Astrocyte of the spinal cord (primary cell): ENCODE results near the gene FSCN2.

Experiments used
- DNase-seq: peaks from one replicate; pipeline ENCODE4 v3.0.0; 2011; ENCODE audit warnings: low read depth, low spot score
- H3K4me3 ChIP-seq: 2 replicates; pipeline ENCODE4 v1.5.1; 2011; ENCODE audit warnings: low read depth, mild to moderate bottlenecking, low read length, moderate library complexity
- in situ Hi-C: cut with HindIII; loops from 2 replicates; pipeline ENCODE4 v1.10.0; 2017; ENCODE audit warnings: low sequenced_read_pairs
- TF ChIP-seq, protein P1 (sequence below): IDR thresholded peaks from 2 replicates; pipeline ENCODE4 v1.5.1; 2012; ENCODE audit warnings: low read depth, mild to moderate bottlenecking, low read length, inconsistent platforms

The FSCN2 gene

DNA sequence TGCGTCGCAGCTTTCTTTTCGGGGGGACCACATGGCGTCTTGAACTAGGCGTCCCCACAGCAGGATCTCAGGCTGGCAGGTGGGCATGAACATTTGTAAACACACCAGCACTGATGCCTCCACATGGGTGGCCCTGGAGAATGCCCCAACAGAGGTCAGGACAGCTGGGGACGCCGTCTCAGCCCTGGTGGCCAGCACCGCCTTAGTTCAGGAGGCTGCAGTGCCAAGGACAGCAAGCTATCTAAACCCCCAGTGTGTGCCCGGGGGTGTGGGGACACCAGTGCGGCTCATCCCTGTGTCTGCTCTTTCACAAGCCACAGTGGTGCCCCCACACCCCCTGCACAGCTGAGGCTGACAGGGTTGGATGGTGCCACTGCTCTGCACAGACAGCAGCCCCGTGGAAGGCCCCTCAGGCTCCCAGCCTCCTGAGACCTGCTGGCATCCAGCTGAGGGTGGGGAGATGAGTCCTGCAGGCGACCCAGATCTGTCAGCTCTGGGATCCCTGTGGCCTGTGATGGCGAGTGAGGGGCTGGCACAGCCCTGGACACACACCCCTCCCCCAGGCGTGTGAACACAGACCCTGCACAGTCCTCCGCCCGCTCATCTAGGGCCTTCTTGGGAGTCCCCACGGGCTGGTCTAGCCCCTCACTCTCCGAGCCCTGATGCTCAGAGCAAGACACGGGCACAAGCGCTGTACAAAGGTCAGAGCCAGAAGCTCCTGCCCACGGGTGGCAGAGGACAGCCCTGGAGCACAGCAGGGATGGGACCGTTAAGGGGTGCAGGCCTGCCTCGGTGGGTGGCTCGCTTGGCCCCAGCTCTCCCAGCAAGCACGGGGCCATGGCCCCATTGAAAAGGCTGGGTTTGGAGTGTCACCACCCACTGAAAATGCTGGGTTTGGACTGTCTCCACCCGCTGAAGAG is 10.7 kb downstream of the FSCN2 start:
- DNase-seq = no peak
- H3K4me3 ChIP-seq = no peak overlapping the region
- TF ChIP-seq, protein P1, sequence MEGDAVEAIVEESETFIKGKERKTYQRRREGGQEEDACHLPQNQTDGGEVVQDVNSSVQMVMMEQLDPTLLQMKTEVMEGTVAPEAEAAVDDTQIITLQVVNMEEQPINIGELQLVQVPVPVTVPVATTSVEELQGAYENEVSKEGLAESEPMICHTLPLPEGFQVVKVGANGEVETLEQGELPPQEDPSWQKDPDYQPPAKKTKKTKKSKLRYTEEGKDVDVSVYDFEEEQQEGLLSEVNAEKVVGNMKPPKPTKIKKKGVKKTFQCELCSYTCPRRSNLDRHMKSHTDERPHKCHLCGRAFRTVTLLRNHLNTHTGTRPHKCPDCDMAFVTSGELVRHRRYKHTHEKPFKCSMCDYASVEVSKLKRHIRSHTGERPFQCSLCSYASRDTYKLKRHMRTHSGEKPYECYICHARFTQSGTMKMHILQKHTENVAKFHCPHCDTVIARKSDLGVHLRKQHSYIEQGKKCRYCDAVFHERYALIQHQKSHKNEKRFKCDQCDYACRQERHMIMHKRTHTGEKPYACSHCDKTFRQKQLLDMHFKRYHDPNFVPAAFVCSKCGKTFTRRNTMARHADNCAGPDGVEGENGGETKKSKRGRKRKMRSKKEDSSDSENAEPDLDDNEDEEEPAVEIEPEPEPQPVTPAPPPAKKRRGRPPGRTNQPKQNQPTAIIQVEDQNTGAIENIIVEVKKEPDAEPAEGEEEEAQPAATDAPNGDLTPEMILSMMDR = no peak
- in situ Hi-C loops = no loop called here

DNA sequence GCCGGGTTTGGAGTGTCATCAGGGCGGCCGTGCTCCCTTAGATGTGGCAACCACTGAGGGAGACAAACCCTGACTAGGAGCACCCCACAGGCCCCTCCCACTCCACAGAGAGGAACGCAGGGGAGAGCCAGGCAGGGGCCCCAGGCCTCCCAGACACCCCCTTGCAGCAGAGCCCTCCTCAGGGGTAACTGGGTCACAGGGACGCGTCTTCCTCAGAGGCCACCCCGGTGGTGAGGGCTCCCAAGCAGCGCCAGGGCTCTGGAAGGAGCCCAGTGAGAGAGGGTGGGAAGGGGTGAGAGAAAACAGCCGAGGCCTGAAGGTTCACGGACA is 11.4 kb downstream of the FSCN2 start:
- TF ChIP-seq, protein P1 = no peak
- no peak for DNase-seq
- in situ Hi-C loops = no loop called here

DNA sequence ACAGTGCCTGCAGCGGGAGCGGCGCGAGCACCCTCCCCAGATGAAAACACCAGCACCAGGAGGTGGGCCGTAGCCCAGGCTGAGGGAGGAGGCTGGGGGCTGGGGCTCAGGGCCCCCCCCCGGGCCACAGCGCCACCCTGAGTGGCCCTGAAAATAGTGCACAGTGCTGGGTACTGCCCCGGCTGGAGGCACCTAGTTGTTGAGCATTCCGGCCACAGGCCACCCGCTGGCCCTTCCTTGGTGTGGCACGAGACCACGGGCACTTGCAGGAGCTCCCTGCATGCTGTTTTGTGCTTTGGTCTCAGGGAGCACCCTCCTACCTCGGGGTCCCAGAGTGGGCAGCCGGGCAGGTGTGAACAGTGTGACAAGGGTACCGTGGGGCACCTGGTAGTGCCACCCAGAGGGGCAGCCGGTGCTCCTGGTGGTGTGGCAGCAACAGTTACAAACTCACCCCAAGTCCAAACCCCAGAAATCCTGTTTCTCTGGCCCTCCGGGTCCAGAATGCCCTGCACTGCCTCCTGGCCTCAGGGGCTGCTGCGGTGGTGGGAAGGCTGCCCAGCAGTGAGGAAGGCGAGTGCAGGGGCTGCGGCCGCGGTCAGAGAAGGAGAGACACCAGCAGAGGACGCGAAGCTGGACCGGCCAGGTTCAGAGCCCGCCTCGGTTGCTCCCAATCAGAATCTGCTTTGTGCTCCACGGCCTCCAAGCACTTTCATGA is 11.9 kb downstream of the FSCN2 start:
- in situ Hi-C loops = no loop called here
- no peak for DNase-seq
- TF ChIP-seq, protein P1 = no peak
- no peak overlapping the region for H3K4me3 ChIP-seq

More for the DNA sequence above, 11.4 kb downstream of the FSCN2 start:
- H3K4me3 ChIP-seq = no peak overlapping the region

DNA sequence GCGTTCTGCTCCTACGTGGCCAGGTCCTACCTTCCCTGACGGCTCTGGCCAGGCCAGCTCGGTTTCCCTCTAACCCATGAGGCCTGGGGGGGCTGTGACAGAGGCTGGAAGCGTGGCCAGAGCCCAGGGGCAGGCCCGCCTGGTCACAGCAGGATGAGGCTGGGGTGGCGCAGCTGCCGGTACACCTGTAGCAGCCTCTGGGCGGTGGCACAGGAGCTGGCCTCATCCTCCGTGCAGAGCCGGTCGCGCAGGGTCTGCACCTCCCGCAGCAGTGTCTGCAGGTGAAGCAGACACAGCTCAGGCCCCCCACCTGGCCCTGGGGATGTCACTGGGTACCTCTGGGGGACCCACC is 12.5 kb downstream of the FSCN2 start:
- DNase-seq = no peak
- TF ChIP-seq, protein P1 = no peak
- H3K4me3 ChIP-seq = no peak overlapping the region
- in situ Hi-C loops = no loop called here

DNA sequence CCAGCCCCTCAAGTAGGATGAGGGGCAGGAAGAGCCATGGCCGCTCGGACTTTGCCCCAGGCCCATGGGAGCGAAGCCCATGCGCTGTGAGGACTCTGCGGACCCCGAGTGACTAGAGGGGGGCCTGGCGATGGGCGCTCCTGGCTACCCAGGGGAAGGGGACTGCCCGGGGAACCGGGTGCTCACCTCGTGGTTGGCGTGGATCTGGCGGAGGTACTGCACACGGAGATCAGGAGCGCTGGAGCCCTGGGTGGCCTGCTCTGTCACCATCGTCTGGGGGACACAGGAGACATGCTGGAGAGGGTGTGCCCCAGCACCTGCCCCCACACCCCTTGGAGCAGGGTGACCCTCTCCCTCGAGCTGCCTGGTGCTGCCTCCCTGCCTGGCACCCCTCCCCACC is 12.9 kb downstream of the FSCN2 start:
- in situ Hi-C loops = no loop called here
- TF ChIP-seq, protein P1 = no peak
- DNase-seq = no peak
- H3K4me3 ChIP-seq = no peak overlapping the region

DNA sequence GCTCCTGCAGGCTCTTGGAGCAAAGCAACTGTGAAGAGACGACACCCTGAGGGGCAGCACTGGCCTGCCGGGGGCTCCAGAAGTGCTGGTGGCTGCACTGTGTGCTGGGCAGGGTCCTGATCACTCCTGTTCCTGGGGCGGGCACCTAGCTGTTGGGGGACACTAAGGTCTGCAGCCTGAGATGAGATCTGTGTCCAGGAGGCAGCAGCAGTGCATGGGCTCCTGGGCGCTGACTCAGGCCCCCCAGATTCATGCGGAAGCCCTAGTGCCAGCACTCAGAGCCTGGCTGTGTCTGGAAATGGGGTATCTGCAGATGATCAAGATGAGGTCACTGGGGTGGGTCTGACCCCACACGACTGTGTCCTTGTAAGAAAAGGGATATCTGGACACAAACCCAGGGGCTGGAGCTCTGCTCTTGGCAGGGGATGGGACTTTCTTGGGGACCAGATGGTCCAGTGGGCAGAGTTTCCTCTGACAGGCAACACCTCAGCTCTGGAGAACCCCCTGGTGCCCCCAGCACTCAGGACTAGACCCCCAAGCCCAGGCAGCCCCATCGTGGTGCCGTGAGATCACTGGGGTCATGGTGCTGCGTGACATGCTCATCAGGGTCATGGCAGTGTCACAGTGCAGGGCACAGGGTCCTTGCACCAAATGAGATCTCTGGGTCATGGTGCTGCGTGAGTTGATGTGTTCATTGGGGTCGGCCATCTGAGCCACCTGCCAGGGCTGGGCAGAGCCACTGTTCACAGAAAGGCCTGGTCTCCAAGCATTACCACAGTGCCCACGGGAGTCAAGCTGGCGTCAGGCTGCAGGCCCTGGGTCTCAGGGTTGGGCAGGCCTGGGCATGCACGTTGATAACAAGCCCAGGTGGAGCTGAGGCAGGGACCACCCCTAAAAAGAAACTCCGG is 14.5 kb downstream of the FSCN2 start:
- in situ Hi-C loops = no loop called here
- H3K4me3 ChIP-seq = no peak overlapping the region
- no peak for DNase-seq
- TF ChIP-seq, protein P1 = no peak
